BJ (cell line): ENCODE data around the gene EPO. TPM values are rescaled to one million over a fixed set of nuclear protein-coding genes. Genes with fewer than 3 reads are reported as not detected.

Source experiments
- CTCF ChIA-PET: fragments of 350-600 bp; formaldehyde crosslinking; extraction: SDS; loops from one replicate; lab custom pipeline; 2021; ENCODE audit warnings: antibody characterized with exemption, inconsistent platforms; lab: Yijun Ruan, JAX
- POLR2A ChIA-PET: fragments of 300-600 bp; sonication (Branson Sonifier 250); formaldehyde crosslinking; extraction: SDS; loops from one replicate; lab custom pipeline; 2021; ENCODE audit warnings: antibody characterized with exemption; lab: Charles Lee
- DNase-seq: peaks from one replicate; pipeline ENCODE4 v3.0.0-alpha.2; 2011; ENCODE audit warnings: low read depth
- H3K27me3 ChIP-seq: 2 replicates; pipeline ENCODE4 v1.6.0; 2011; ENCODE audit warnings: low read length; ENCODE audit not compliant: control insufficient read depth, insufficient read depth
- H3K36me3 ChIP-seq: 2 replicates; pipeline ENCODE4 v1.5.1; 2011; ENCODE audit warnings: low read length; ENCODE audit not compliant: control insufficient read depth, insufficient read depth
- H3K4me3 ChIP-seq: 2 replicates; pipeline ENCODE4 v1.5.1; 2011; ENCODE audit warnings: low read depth, mild to moderate bottlenecking, control low read depth, low read length
- CTCF ChIP-seq: IDR thresholded peaks from 2 replicates; pipeline ENCODE4 v1.5.1; 2011; ENCODE audit warnings: low read depth, mild to moderate bottlenecking, control low read depth, inconsistent platforms, low read length, moderate library complexity; ENCODE audit not compliant: insufficient read depth
- polyA plus RNA-seq: library from polyadenylated mRNA; depleted of rRNA; stranded (reverse); fragments of >200 nt; gene quantifications from 2 replicates; pipeline ENCODE4 v1.2.3, GENCODE V29; 2011

EPO gene
- polyA plus RNA-seq, 1 experiment = not detected

- ChIA-PET POLR2A (no interaction called here), CTCF (interaction anchor here (0.6 to 4.3 kb wide), 4 partner anchors 37 to 124 kb away, joined by 3 to 23 read pairs (median 5); partner anchors contain the start of gene SLC12A9)
- no peak for DNase-seq
- TF ChIP-seq CTCF = no peak
- no peak overlapping the region for H3K4me3 ChIP-seq
- H3K27me3 ChIP-seq = peaks cover 21% of the 10 kb centered on the region
- H3K36me3 ChIP-seq = no peaks in the 10 kb centered on the region
Observed at GRCh38 chr7:100728196-100728595, 7.9 kb downstream of the EPO start.

- H3K27me3 ChIP-seq = peaks cover 12% of the 10 kb centered on the region
- CTCF ChIA-PET = interaction anchor here (0.6 to 1.7 kb wide), 4 partner anchors 34 to 122 kb away, joined by 3 to 6 read pairs (median 3); partner anchors contain the start of gene SLC12A9
- POLR2A ChIA-PET = no interaction called here
- TF ChIP-seq CTCF = no peak
- H3K36me3 ChIP-seq = no peaks in the 10 kb centered on the region
- no peak for DNase-seq
- H3K4me3 ChIP-seq = no peak overlapping the region
Observed at GRCh38 chr7:100730136-100730800, 10.0 kb downstream of the EPO start.

- H3K4me3 ChIP-seq = no peak overlapping the region
- TF ChIP-seq CTCF = no peak
- CTCF ChIA-PET = interaction anchor here (0.6 to 1.2 kb wide), 4 partner anchors 13 to 70 kb away, joined by 3 to 4 read pairs (median 4); no protein-coding TSS in a partner anchor
- DNase-seq = no peak
- H3K36me3 ChIP-seq = no peaks in the 10 kb centered on the region
- POLR2A ChIA-PET = no interaction called here
- H3K27me3 ChIP-seq = peaks cover 12% of the 10 kb centered on the region
Observed at GRCh38 chr7:100731937-100732636, 11.8 kb downstream of the EPO start.

GRCh38 chr7:100735730-100736129, 15.5 kb downstream of the EPO start:
- H3K36me3 ChIP-seq = no peaks in the 10 kb centered on the region
- H3K4me3 ChIP-seq = no peak overlapping the region
- DNase-seq = no peak
- peaks cover 7% of the 10 kb centered on the region; the same call in 1 of the 2 replicates for H3K27me3 ChIP-seq
- POLR2A ChIA-PET = interaction anchor here (0.5 kb wide), 1 partner anchor 69 kb away, joined by 5 read pairs; no protein-coding TSS in a partner anchor
- CTCF ChIA-PET = interaction anchor here (0.6 kb wide), 1 partner anchor 30 kb away, joined by 3 read pairs; the partner anchor contains the start of gene POP7
- TF ChIP-seq CTCF = no peak

- TF ChIP-seq CTCF = no peak
- ChIA-PET CTCF (no interaction called here), POLR2A (no interaction called here)
- Histone ChIP-seq H3K4me3 (no peak overlapping the region), H3K36me3 (no peaks in the 10 kb centered on the region), H3K27me3 (peaks cover 7% of the 10 kb centered on the region; the same call in 1 of the 2 replicates)
- DNase-seq = no peak
Observed at GRCh38 chr7:100736671-100737070, 16.4 kb downstream of the EPO start.
